ENCODE results near the gene RXRG.

RXRG gene

GRCh38 chr1:165364568-165365133 is 80.3 kb downstream of the RXRG start:
- no peak for DNase-seq

GRCh38 chr1:165356876-165357275 is 88.0 kb downstream of the RXRG start:
- no peak for DNase-seq

GRCh38 chr1:165355977-165356811 is 88.7 kb downstream of the RXRG start, which contains the start of gene LMX1A:
Gene LMX1A, minus strand, starts transcription at chr1:165356715. Its CDS starts 1,156 bp downstream, at chr1:165355559.
- DNase-seq = no peak

GRCh38 chr1:165355139-165355976 is 89.6 kb downstream of the RXRG start:
- no peak for DNase-seq

GRCh38 chr1:165354739-165355138 is 90.2 kb downstream of the RXRG start:
- no peak for DNase-seq

GRCh38 chr1:165353731-165354671 is 90.9 kb downstream of the RXRG start:
- no peak for DNase-seq

- DNase-seq = no peak
Observed at GRCh38 chr1:165352442-165353293, 92.3 kb downstream of the RXRG start.

GRCh38 chr1:165351863-165352441 is 93.0 kb downstream of the RXRG start:
- no peak for DNase-seq
